Suprapubic skin (tissue), 4 donors: ENCODE data around the gene GAB1. TPM values are rescaled to one million over a fixed set of nuclear protein-coding genes. Genes with fewer than 3 reads are reported as not detected.

Experiments
- DNase-seq, 2 donors: peaks; one replicate each; pipeline ENCODE4 v3.0.0-alpha.2; 2019; ENCODE audit warnings: low spot score in 2 of 2
- H3K27ac ChIP-seq: fragments of 200-600 bp; sonication (generic); one replicate; pipeline ENCODE4 v1.5.1; 2019
- H3K27me3 ChIP-seq: fragments of 200-600 bp; sonication (generic); one replicate; pipeline ENCODE4 v1.5.1; 2019
- H3K36me3 ChIP-seq: fragments of 200-600 bp; sonication (generic); one replicate; pipeline ENCODE4 v1.5.1; 2019
- H3K4me1 ChIP-seq: fragments of 200-600 bp; sonication (generic); one replicate; pipeline ENCODE4 v1.5.1; 2019
- H3K4me3 ChIP-seq: fragments of 200-600 bp; sonication (generic); one replicate; pipeline ENCODE4 v1.5.1; 2019; ENCODE audit warnings: mild to moderate bottlenecking
- H3K9me3 ChIP-seq: fragments of 200-600 bp; sonication (generic); one replicate; pipeline ENCODE4 v1.5.1; 2019
- CTCF ChIP-seq, 2 donors: fragments of 200-600 bp in 1 of 2; fragments of 450-650 bp in 1 of 2; sonication (generic) in 1 of 2; IDR thresholded peaks; one replicate each; pipeline ENCODE4 v1.5.1; 2016 to 2019; ENCODE audit warnings: antibody characterized with exemption in 2 of 2, mild to moderate bottlenecking in 1 of 2, moderate library complexity in 1 of 2
- EP300 ChIP-seq: sonication (generic); formaldehyde crosslinking; IDR thresholded peaks from one replicate; pipeline ENCODE4 v1.6.1; 2017; ENCODE audit warnings: antibody characterized with exemption
- POLR2A ChIP-seq, 2 donors: fragments of 450-650 bp; IDR thresholded peaks; one replicate each; pipeline ENCODE4 v1.6.1; 2017; ENCODE audit warnings: antibody characterized with exemption in 2 of 2, mild to moderate bottlenecking in 2 of 2, moderate library complexity in 2 of 2
- POLR2AphosphoS5 ChIP-seq, 3 donors: sonication (generic); formaldehyde crosslinking; IDR thresholded peaks; one replicate each; pipeline ENCODE4 v1.6.1; 2017; ENCODE audit warnings: antibody characterized with exemption in 3 of 3
- WGBS: methylation state at CpG from one replicate; pipeline ENCODE4 v1.1.5; 2018; 5-methylcytosine and 5-hydroxymethylcytosine counted together
- total RNA-seq, 4 donors: library from RNA; depleted of rRNA; stranded (reverse); fragments of >200 nt; gene quantifications; one replicate each; pipeline ENCODE4 v1.1.0, GENCODE V29; 2016

GAB1 gene
- total RNA-seq, 4 donors from 2014 or later, result 39.5 to 64.5 (median 46.4) TPM

GRCh38 chr4:143292858-143293257 is 43.8 kb upstream of the GAB1 start:
- Histone ChIP-seq H3K36me3 (no peaks in the 10 kb centered on the region), H3K4me3 (no peak overlapping the region), H3K27me3 (no peaks in the 10 kb centered on the region), H3K4me1 (peaks cover 47% of the 10 kb centered on the region), H3K27ac (no peak overlapping the region), H3K9me3 (no peaks in the 10 kb centered on the region)
- no peak for TF ChIP-seq POLR2A (IDR thresholded peaks at IDR 0.05)
- no peak for TF ChIP-seq EP300
- TF ChIP-seq CTCF (IDR thresholded peaks at IDR 0.05), result no peak
- no peak for TF ChIP-seq POLR2AphosphoS5 (IDR thresholded peaks at IDR 0.05)
- 64% methylated on average over 1 of the region's 1 CpG for WGBS
- DNase-seq, result no peak

GRCh38 chr4:143294310-143294709 is 42.4 kb upstream of the GAB1 start:
- Histone ChIP-seq H3K27me3 (no peaks in the 10 kb centered on the region), H3K4me1 (peaks cover 36% of the 10 kb centered on the region), H3K9me3 (no peaks in the 10 kb centered on the region), H3K4me3 (no peak overlapping the region), H3K27ac (no peak overlapping the region), H3K36me3 (no peaks in the 10 kb centered on the region)
- no peak for TF ChIP-seq CTCF (IDR thresholded peaks at IDR 0.05)
- TF ChIP-seq POLR2AphosphoS5 (IDR thresholded peaks at IDR 0.05), result peak in 2 of 3 donors; percentile 31 to 63
- no peak for TF ChIP-seq POLR2A (IDR thresholded peaks at IDR 0.05)
- TF ChIP-seq EP300, result no peak
- DNase-seq, result peak; percentile 67 to 86
- 17% methylated on average over 3 of the region's 3 CpGs for WGBS

GRCh38 chr4:143294710-143295275 is 41.9 kb upstream of the GAB1 start:
- no peak for DNase-seq
- H3K9me3 ChIP-seq, result no peaks in the 10 kb centered on the region
- TF ChIP-seq CTCF (IDR thresholded peaks at IDR 0.05), result no peak
- no peak for TF ChIP-seq POLR2A (IDR thresholded peaks at IDR 0.05)
- no peak for TF ChIP-seq EP300
- no peak for TF ChIP-seq POLR2AphosphoS5 (IDR thresholded peaks at IDR 0.05)
- WGBS, result 61% methylated on average over 4 of the region's 4 CpGs
- H3K4me1 ChIP-seq, result peaks cover 36% of the 10 kb centered on the region
- H3K4me3 ChIP-seq, result no peak overlapping the region
- H3K27me3 ChIP-seq, result no peaks in the 10 kb centered on the region
- H3K27ac ChIP-seq, result no peak overlapping the region
- H3K36me3 ChIP-seq, result no peaks in the 10 kb centered on the region

GRCh38 chr4:143296397-143297067 is 40.1 kb upstream of the GAB1 start:
- H3K4me3 ChIP-seq, result no peak overlapping the region
- H3K4me1 ChIP-seq, result peaks cover 36% of the 10 kb centered on the region
- H3K36me3 ChIP-seq, result no peaks in the 10 kb centered on the region
- H3K9me3 ChIP-seq, result no peaks in the 10 kb centered on the region
- no peak for TF ChIP-seq POLR2AphosphoS5 (IDR thresholded peaks at IDR 0.05)
- no peak for TF ChIP-seq CTCF (IDR thresholded peaks at IDR 0.05)
- no peak for TF ChIP-seq EP300
- no peak for TF ChIP-seq POLR2A (IDR thresholded peaks at IDR 0.05)
- no peak for DNase-seq
- no peaks in the 10 kb centered on the region for H3K27me3 ChIP-seq
- H3K27ac ChIP-seq, result no peak overlapping the region
- 56% methylated on average over 6 of the region's 6 CpGs for WGBS

- H3K27me3 ChIP-seq, result no peaks in the 10 kb centered on the region
- whole genome bisulfite sequencing, result 73% methylated on average over 2 of the region's 2 CpGs
- H3K36me3 ChIP-seq, result no peaks in the 10 kb centered on the region
- H3K27ac ChIP-seq, result no peak overlapping the region
- no peak for DNase-seq
- peaks cover 14% of the 10 kb centered on the region for H3K4me1 ChIP-seq
- no peak for TF ChIP-seq EP300
- no peak for TF ChIP-seq POLR2A (IDR thresholded peaks at IDR 0.05)
- TF ChIP-seq CTCF (IDR thresholded peaks at IDR 0.05), result no peak
- TF ChIP-seq POLR2AphosphoS5 (IDR thresholded peaks at IDR 0.05), result no peak
- H3K4me3 ChIP-seq, result no peak overlapping the region
- no peaks in the 10 kb centered on the region for H3K9me3 ChIP-seq
Observed at GRCh38 chr4:143300860-143301259, 35.8 kb upstream of the GAB1 start.
